Measurements from ENCODE around the gene C5orf47.

DNA sequence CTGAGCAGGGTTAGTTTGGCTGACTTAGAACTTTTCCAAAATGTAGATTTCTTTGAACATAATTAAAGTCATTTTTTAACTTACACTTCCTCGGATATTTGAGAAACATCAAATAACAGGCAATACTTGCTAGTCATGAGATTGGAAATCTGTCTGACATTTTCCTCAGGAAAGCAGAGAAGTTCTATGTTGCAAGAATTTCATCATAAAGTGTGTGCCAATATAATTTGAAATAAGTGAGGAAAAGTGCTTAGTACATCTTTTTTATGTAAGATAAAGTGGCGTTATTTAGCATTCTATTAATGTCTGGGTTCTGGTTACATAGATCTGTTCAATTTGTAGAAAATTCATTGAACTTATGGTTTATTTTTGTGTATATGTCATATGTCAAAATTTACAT is 48.7 kb upstream of the C5orf47 start:
- TF ChIP-seq NFYB (IDR thresholded peaks at IDR 0.05; ENCODE audit: insufficient read depth, low read depth, low read length) (no peak), SP1 (IDR thresholded peaks at IDR 0.05; ENCODE audit: low read depth, low read length) (no peak), HCFC1 (IDR thresholded peaks at IDR 0.05; ENCODE audit: low read length) (no peak), NFXL1 (IDR thresholded peaks at IDR 0.05; ENCODE audit: borderline replicate concordance) (no peak), PAX8 (IDR thresholded peaks at IDR 0.05) (no peak), POLR2AphosphoS5 (IDR thresholded peaks at IDR 0.05; ENCODE audit: low read length) (no peak)
- TF ChIP-seq, protein P1, sequence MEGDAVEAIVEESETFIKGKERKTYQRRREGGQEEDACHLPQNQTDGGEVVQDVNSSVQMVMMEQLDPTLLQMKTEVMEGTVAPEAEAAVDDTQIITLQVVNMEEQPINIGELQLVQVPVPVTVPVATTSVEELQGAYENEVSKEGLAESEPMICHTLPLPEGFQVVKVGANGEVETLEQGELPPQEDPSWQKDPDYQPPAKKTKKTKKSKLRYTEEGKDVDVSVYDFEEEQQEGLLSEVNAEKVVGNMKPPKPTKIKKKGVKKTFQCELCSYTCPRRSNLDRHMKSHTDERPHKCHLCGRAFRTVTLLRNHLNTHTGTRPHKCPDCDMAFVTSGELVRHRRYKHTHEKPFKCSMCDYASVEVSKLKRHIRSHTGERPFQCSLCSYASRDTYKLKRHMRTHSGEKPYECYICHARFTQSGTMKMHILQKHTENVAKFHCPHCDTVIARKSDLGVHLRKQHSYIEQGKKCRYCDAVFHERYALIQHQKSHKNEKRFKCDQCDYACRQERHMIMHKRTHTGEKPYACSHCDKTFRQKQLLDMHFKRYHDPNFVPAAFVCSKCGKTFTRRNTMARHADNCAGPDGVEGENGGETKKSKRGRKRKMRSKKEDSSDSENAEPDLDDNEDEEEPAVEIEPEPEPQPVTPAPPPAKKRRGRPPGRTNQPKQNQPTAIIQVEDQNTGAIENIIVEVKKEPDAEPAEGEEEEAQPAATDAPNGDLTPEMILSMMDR (IDR thresholded peaks at IDR 0.05 in 2 of 3, conservative IDR thresholded peaks at IDR 0.05 in 1 of 3; ENCODE audit: control insufficient read depth in 2 of 3, extremely low read depth in 1 of 3, insufficient read depth in 1 of 3, low read depth in 3 of 3, low read length in 3 of 3), result no peak

Data from GM12878 (cell line).